Keratinocyte (primary cell): ENCODE measurements around the gene PRM1. TPM values are rescaled to one million over a fixed set of nuclear protein-coding genes. Genes with fewer than 3 reads are reported as not detected.

ENCODE experiments used
- DNase-seq: peaks from one replicate; pipeline ENCODE4 v3.0.0-alpha.2; 2011; ENCODE audit warnings: low read depth, missing footprints, low spot score
- FAIRE-seq: peaks from 2 replicates; lab custom pipeline; 2011; peaks lifted over from hg19 to GRCh38; lab: Jason Lieb, UNC
- H2AFZ ChIP-seq: 2 replicates; pipeline ENCODE4 v1.6.0; 2012; ENCODE audit warnings: low read length, control low read depth, inconsistent platforms; ENCODE audit not compliant: control insufficient read depth
- H3K27ac ChIP-seq: 2 replicates; pipeline ENCODE4 v1.5.1; 2011; ENCODE audit warnings: low read length; ENCODE audit not compliant: control insufficient read depth, insufficient read depth
- H3K27me3 ChIP-seq: 3 replicates; pipeline ENCODE4 v1.6.0; 2011; ENCODE audit warnings: low read length; ENCODE audit not compliant: control insufficient read depth, insufficient read depth; ENCODE audit errors: extremely low read depth
- H3K36me3 ChIP-seq, 2 experiments: 2 replicates in 1 of 2; 3 replicates in 1 of 2; pipeline ENCODE4 v1.5.1; 2011; ENCODE audit warnings: low read length in 2 of 2, mild to moderate bottlenecking in 1 of 2; ENCODE audit not compliant: control insufficient read depth in 2 of 2, insufficient read depth in 2 of 2; ENCODE audit errors: extremely low read depth in 1 of 2
- H3K4me1 ChIP-seq: 3 replicates; pipeline ENCODE4 v1.5.1; 2011; ENCODE audit warnings: low read length; ENCODE audit not compliant: control insufficient read depth, insufficient read depth; ENCODE audit errors: extremely low read depth
- H3K4me2 ChIP-seq: 3 replicates; pipeline ENCODE4 v1.6.0; 2011; ENCODE audit warnings: low read depth, low read length; ENCODE audit not compliant: control insufficient read depth, insufficient read depth; ENCODE audit errors: extremely low read depth
- H3K4me3 ChIP-seq, 3 experiments: fragments of 200-600 bp in 1 of 3; sonication (generic) in 1 of 3; 2 replicates in 2 of 3; 3 replicates in 1 of 3; pipeline ENCODE4 v1.5.1; 2011 to 2016; ENCODE audit warnings: low read length in 3 of 3, mild to moderate bottlenecking in 3 of 3, control low read depth in 2 of 3, inconsistent platforms in 1 of 3, low read depth in 1 of 3, mixed read lengths in 1 of 3, mixed run types in 1 of 3, moderate library complexity in 1 of 3; ENCODE audit not compliant: control insufficient read depth in 2 of 3, insufficient read depth in 2 of 3; ENCODE audit errors: extremely low read depth in 1 of 3
- H3K79me2 ChIP-seq: 2 replicates; pipeline ENCODE4 v1.6.0; 2012; ENCODE audit warnings: low read length; ENCODE audit not compliant: control insufficient read depth, insufficient read depth
- H3K9ac ChIP-seq: 3 replicates; pipeline ENCODE4 v1.6.0; 2011; ENCODE audit warnings: low read length; ENCODE audit not compliant: control insufficient read depth, insufficient read depth; ENCODE audit errors: extremely low read depth
- H3K9me1 ChIP-seq: 3 replicates; pipeline ENCODE4 v1.6.0; 2011; ENCODE audit warnings: low read length; ENCODE audit not compliant: control insufficient read depth, insufficient read depth; ENCODE audit errors: extremely low read depth
- H3K9me3 ChIP-seq: 2 replicates; pipeline ENCODE4 v1.5.1; 2012; ENCODE audit warnings: low read depth, low read length; ENCODE audit not compliant: control insufficient read depth
- H4K20me1 ChIP-seq: 3 replicates; pipeline ENCODE4 v1.6.0; 2011; ENCODE audit warnings: low read length; ENCODE audit not compliant: control insufficient read depth, insufficient read depth; ENCODE audit errors: extremely low read depth
- EZH2 ChIP-seq: IDR thresholded peaks from one replicate; pipeline ENCODE4 v1.6.1; 2012; ENCODE audit warnings: inconsistent platforms, mild to moderate bottlenecking, low read length, moderate library complexity
- dilution Hi-C: fragments of 300-500 bp; cut with MboI; formaldehyde crosslinking; loops from one replicate; pipeline ENCODE4 v1.7.0; 2020; ENCODE audit warnings: low sequenced_read_pairs; ENCODE audit not compliant: extremely low pct_ligation_motif_present
- polyA plus RNA-seq, 5 experiments: library from polyadenylated mRNA; depleted of rRNA in 3 of 5; stranded (reverse) in 3 of 5; stranded (forward) in 1 of 5; unstranded in 1 of 5; fragments of >200 nt; gene quantifications; 1 replicate in 1 of 5; 2 replicates in 3 of 5; 3 replicates in 1 of 5; pipeline versions ENCODE4 v1.2.1 to v1.2.3, GENCODE V29; 2011 to 2012; ENCODE audit warnings: missing spikeins in 2 of 5, low read depth in 1 of 5, low replicate concordance in 1 of 5
- TF ChIP-seq, protein P1 (sequence below), 3 experiments: IDR thresholded peaks in 1 of 3; conservative IDR thresholded peaks in 1 of 3; optimal IDR thresholded peaks in 1 of 3; 2 replicates in 2 of 3; 3 replicates in 1 of 3; pipeline versions ENCODE3 to v1.5.1; 2011; ENCODE audit warnings: low read length in 3 of 3, mild to moderate bottlenecking in 3 of 3, moderate library complexity in 2 of 3, control low read depth in 1 of 3, inconsistent platforms in 1 of 3; ENCODE audit not compliant: insufficient read depth in 2 of 3; ENCODE audit errors: extremely low read depth in 1 of 3

Gene PRM1
- polyA plus RNA-seq, 1 donor (not counting 4 experiments of a cell fraction or from before 2014, with no cell fraction given): not detected

DNA sequence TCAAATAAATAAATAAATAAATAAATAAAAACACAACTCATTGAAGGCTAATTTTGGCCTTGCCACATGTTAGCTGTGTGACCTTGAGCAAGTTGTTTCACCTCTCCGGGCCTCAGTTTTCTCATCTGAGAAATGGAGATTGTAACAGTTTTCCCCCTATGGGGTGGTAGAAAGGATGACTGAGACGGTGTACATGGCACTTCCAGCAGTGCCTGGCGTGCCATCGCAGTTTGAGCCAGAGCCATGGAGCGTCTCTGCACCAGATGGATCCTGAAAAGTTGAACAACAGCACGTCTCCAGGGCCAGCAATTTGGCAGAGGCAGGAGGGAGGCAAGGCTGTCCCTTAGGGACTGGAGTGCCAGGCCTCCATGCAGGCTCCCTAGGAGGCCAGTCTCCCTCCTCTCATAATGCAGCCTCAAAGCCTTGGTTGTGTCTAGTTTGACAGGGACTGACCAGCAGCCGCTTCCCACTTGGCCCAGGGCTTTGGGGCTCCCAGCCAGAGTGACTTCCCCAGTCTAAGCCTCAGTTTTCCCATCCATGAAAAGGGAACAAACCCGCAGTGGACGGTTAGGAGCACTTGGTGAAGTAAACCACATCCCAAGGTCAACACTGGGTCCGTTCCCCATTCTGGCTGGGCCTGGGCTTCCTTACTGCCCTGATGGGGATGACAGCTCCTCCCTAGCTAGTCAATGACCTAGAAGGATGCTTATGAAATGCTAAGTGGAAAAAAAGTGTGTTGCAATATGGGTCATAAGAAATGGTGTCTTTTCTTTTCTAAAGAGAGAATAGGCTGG lies 44.5 kb downstream of the PRM1 start:
- H3K79me2 ChIP-seq: no peaks in the 10 kb centered on the region
- FAIRE-seq: no peak
- H3K36me3 ChIP-seq: no peaks in the 10 kb centered on the region
- H2AFZ ChIP-seq: no peak overlapping the region
- H3K27ac ChIP-seq: no peak overlapping the region
- DNase-seq: no peak
- dilution Hi-C loops: no loop called here
- TF ChIP-seq, protein P1, sequence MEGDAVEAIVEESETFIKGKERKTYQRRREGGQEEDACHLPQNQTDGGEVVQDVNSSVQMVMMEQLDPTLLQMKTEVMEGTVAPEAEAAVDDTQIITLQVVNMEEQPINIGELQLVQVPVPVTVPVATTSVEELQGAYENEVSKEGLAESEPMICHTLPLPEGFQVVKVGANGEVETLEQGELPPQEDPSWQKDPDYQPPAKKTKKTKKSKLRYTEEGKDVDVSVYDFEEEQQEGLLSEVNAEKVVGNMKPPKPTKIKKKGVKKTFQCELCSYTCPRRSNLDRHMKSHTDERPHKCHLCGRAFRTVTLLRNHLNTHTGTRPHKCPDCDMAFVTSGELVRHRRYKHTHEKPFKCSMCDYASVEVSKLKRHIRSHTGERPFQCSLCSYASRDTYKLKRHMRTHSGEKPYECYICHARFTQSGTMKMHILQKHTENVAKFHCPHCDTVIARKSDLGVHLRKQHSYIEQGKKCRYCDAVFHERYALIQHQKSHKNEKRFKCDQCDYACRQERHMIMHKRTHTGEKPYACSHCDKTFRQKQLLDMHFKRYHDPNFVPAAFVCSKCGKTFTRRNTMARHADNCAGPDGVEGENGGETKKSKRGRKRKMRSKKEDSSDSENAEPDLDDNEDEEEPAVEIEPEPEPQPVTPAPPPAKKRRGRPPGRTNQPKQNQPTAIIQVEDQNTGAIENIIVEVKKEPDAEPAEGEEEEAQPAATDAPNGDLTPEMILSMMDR (optimal IDR thresholded peaks at IDR 0.05 in 1 of 3, IDR thresholded peaks at IDR 0.05 in 1 of 3, conservative IDR thresholded peaks at IDR 0.05 in 1 of 3; ENCODE audit: extremely low read depth in 1 of 3, insufficient read depth in 2 of 3, low read length in 3 of 3): no peak
- no peak for TF ChIP-seq EZH2
- H4K20me1 ChIP-seq: no peaks in the 10 kb centered on the region
- peaks cover 4% of the 10 kb centered on the region for H3K4me1 ChIP-seq
- no peak overlapping the region for H3K4me2 ChIP-seq
- no peak overlapping the region for H3K4me3 ChIP-seq
- H3K9me3 ChIP-seq: no peaks in the 10 kb centered on the region
- H3K9ac ChIP-seq: no peak overlapping the region
- no peaks in the 10 kb centered on the region for H3K9me1 ChIP-seq
- no peaks in the 10 kb centered on the region for H3K27me3 ChIP-seq

DNA sequence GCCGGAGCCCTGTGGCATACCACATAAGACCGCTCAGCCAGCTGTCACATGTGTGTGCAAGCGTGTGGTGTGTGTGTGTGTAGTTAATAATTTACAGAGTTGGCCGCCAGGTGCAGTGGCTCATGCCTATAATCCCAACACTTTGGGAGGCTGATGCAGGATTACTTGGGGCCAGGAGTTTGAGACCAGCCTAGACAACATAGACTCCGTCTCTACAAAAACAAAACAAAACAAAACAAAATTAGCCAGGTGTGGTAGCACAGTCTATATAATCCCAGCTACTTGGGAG lies 45.5 kb downstream of the PRM1 start:
- H3K36me3 ChIP-seq: no peaks in the 10 kb centered on the region
- FAIRE-seq (no peak), DNase-seq (no peak)
- peaks cover 4% of the 10 kb centered on the region for H3K4me1 ChIP-seq
- H3K9ac ChIP-seq: no peak overlapping the region
- TF ChIP-seq EZH2: no peak
- TF ChIP-seq, protein P1 (optimal IDR thresholded peaks at IDR 0.05 in 1 of 3, IDR thresholded peaks at IDR 0.05 in 1 of 3, conservative IDR thresholded peaks at IDR 0.05 in 1 of 3; ENCODE audit: extremely low read depth in 1 of 3, insufficient read depth in 2 of 3, low read length in 3 of 3): no peak
- no peaks in the 10 kb centered on the region for H4K20me1 ChIP-seq
- dilution Hi-C loops: no loop called here
- no peak overlapping the region for H3K27ac ChIP-seq
- H3K9me1 ChIP-seq: no peaks in the 10 kb centered on the region
- no peaks in the 10 kb centered on the region for H3K9me3 ChIP-seq
- H3K4me3 ChIP-seq: no peak overlapping the region
- no peak overlapping the region for H2AFZ ChIP-seq
- H3K27me3 ChIP-seq: no peaks in the 10 kb centered on the region
- no peaks in the 10 kb centered on the region for H3K79me2 ChIP-seq
- no peak overlapping the region for H3K4me2 ChIP-seq
